OCI-LY3 (cell line): ENCODE data around the gene CYTH1.

Experiments used
- H2AFZ ChIP-seq: fragments of 200-600, 300-600 bp; shearing (Covaris generic); 2 replicates; pipeline ENCODE4 v1.6.0; 2014; ENCODE audit warnings: antibody characterized with exemption, low read depth, low read length
- H3K27ac ChIP-seq: fragments of 200-600, 300-600 bp; sonication (generic); 2 replicates; pipeline ENCODE4 v1.5.1; 2014; ENCODE audit warnings: mild to moderate bottlenecking, low read length, moderate library complexity, mixed read lengths
- H3K27me3 ChIP-seq: fragments of 200-600, 300-600 bp; sonication (generic); 2 replicates; pipeline ENCODE4 v1.6.1; 2014; ENCODE audit warnings: low read depth, low read length, mixed read lengths
- H3K36me3 ChIP-seq: fragments of 200-600, 300-600 bp; sonication (generic); replicated peaks from 2 replicates; pipeline ENCODE3; 2014; ENCODE audit warnings: low read depth, low read length, mixed read lengths
- H3K4me1 ChIP-seq: fragments of 300-600, 200-600 bp; sonication (generic); 2 replicates; pipeline ENCODE4 v1.6.1; 2014; ENCODE audit warnings: low read length, mixed read lengths
- H3K4me2 ChIP-seq: fragments of 200-600, 300-600 bp; sonication (generic); 2 replicates; pipeline ENCODE4 v1.6.1; 2014; ENCODE audit warnings: low read length, mixed read lengths
- H3K4me3 ChIP-seq: fragments of 300-600, 200-600 bp; sonication (generic); 2 replicates; pipeline ENCODE4 v1.5.1; 2014; ENCODE audit warnings: antibody characterized with exemption, mild to moderate bottlenecking, low read length, moderate library complexity
- H3K79me2 ChIP-seq: fragments of 300-600, 200-600 bp; shearing (Covaris generic); 2 replicates; pipeline ENCODE4 v1.6.1; 2014; ENCODE audit warnings: mild to moderate bottlenecking, low read length, mixed read lengths
- H3K9ac ChIP-seq: fragments of 300-600, 200-600 bp; shearing (Covaris generic); 2 replicates; pipeline ENCODE4 v1.6.0; 2014; ENCODE audit warnings: mild to moderate bottlenecking, low read length, moderate library complexity
- H3K9me3 ChIP-seq: fragments of 200-600, 300-600 bp; shearing (Covaris generic); 2 replicates; pipeline ENCODE4 v1.6.1; 2014; ENCODE audit warnings: low read length, mixed read lengths; ENCODE audit not compliant: insufficient read depth
- H4K20me1 ChIP-seq: fragments of 200-600, 300-600 bp; sonication (generic); 2 replicates; pipeline ENCODE4 v1.6.1; 2016; ENCODE audit warnings: low read length, mixed read lengths; ENCODE audit not compliant: insufficient read depth
- CTCF ChIP-seq: fragments of 200-600, 300-600 bp; sonication (generic); IDR thresholded peaks from 2 replicates; pipeline ENCODE4 v1.5.1; 2014; ENCODE audit warnings: antibody characterized with exemption, low read length, low read depth
- EZH2phosphoT487 ChIP-seq: fragments of 200-600 bp; shearing (Covaris generic); IDR thresholded peaks from 2 replicates; pipeline ENCODE4 v1.6.1; 2018; ENCODE audit warnings: antibody characterized with exemption, mixed run types, low read depth

CYTH1 gene

GRCh38 chr17:78748730-78749317, 33.2 kb downstream of the CYTH1 start:
- no peak overlapping the region for H2AFZ ChIP-seq
- H3K79me2 ChIP-seq = peaks cover 99% of the 10 kb centered on the region

DNA sequence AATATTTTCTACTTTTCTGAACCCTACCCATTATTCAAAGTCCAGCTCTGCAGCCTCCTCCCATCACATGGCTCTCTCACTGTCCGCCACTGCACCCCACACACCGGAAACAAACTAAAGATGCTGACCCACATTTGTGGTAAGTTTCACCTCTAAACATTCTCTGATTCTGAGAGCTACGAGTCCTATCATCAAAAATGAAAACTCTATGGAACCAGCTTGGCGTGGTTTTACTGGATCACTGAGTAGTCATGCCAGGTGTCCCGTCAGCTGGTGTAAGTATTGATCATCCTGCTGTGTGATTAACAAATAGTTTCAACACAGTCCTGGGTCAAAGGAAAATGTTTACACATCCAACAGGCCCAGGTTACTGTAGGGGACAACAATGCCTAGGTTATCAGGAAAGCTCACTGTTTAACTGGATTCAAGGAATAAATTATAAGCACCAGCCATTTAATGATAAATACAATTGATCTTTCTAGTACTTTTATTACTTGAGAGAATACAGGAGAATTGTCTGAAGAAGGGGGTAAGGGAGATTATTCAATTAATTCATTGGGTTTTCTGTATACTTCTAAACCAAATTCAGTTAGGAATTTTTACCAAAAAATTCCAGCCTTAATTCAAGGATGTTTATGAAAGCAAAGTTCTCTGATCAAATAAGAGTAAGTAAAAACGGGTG, 33.9 kb downstream of the CYTH1 start:
- H3K27me3 ChIP-seq = no peaks in the 10 kb centered on the region
- H4K20me1 ChIP-seq = peaks cover 90% of the 10 kb centered on the region
- H3K79me2 ChIP-seq = peaks cover 99% of the 10 kb centered on the region
- peak overlapping the region; percentile 59 for H3K4me2 ChIP-seq
- peak overlapping the region; percentile 23; the same call in 1 of the 2 replicates for H3K4me3 ChIP-seq
- no peak overlapping the region for H3K27ac ChIP-seq
- no peak for TF ChIP-seq EZH2phosphoT487
- TF ChIP-seq CTCF = no peak
- H2AFZ ChIP-seq = no peak overlapping the region
- H3K9me3 ChIP-seq = no peaks in the 10 kb centered on the region
- H3K4me1 ChIP-seq = peaks cover 21% of the 10 kb centered on the region
- H3K9ac ChIP-seq = no peak overlapping the region
- H3K36me3 ChIP-seq = peaks cover 6% of the 10 kb centered on the region

More at GRCh38 chr17:78748730-78749317, 33.2 kb downstream of the CYTH1 start:
- Histone ChIP-seq H3K27ac (no peak overlapping the region), H3K4me3 (0 out of 2 replicates have a peak overlapping the region, but pooled peaks have one; percentile 23), H4K20me1 (peaks cover 88% of the 10 kb centered on the region), H3K9ac (no peak overlapping the region), H3K27me3 (no peaks in the 10 kb centered on the region), H3K4me2 (peak overlapping the region; percentile 59; the same call in 1 of the 2 replicates), H3K4me1 (peaks cover 21% of the 10 kb centered on the region), H3K9me3 (no peaks in the 10 kb centered on the region), H3K36me3 (peaks cover 6% of the 10 kb centered on the region)
- TF ChIP-seq EZH2phosphoT487 (no peak), CTCF (no peak)

DNA sequence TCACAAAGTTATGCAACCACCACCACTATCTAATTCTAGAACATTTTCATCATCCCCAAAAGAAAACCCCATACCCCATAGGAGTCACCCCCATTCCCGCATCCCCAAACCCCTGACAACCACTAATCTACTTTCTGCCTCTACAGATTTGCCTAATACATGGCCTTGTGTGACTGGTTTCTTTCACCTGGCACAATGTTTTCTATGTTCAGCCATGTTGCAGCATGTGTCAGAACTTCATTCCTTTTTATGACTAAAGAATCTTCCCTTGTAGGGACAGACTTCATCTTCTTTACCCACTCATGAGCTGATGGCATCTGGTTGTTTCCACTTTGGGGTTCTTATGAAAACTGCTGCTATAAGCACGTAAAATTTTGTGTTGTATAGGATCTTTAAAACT, 34.6 kb downstream of the CYTH1 start:
- Histone ChIP-seq H3K27me3 (no peaks in the 10 kb centered on the region), H3K4me1 (peaks cover 21% of the 10 kb centered on the region), H3K9ac (no peak overlapping the region), H3K36me3 (peaks cover 8% of the 10 kb centered on the region), H4K20me1 (peaks cover 85% of the 10 kb centered on the region), H3K27ac (no peak overlapping the region), H3K4me3 (no peak overlapping the region), H3K9me3 (no peaks in the 10 kb centered on the region), H3K4me2 (peak overlapping the region; percentile 59), H2AFZ (no peak overlapping the region), H3K79me2 (peaks cover 98% of the 10 kb centered on the region)
- TF ChIP-seq EZH2phosphoT487 (no peak), CTCF (no peak)

DNA sequence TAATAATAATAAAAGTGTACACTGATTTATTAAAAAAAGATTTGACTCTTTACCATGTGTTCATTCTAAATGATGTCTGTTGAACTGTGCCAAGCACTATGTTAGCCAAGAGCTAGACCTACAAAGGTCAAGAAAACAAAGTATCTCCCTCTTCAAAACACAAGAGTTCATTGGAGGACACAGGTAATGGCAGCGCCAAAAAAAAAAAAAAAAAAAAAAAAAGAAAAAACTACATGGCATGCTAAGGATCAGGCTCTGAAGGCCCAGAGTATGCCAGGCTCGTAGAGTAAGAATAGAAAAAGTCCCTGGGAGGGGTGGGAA, 35.2 kb downstream of the CYTH1 start:
- H3K79me2 ChIP-seq = peaks cover 98% of the 10 kb centered on the region
- H3K27ac ChIP-seq = no peak overlapping the region
- H3K9me3 ChIP-seq = no peaks in the 10 kb centered on the region
- H3K27me3 ChIP-seq = no peaks in the 10 kb centered on the region
- H3K4me3 ChIP-seq = no peak overlapping the region
- no peak for TF ChIP-seq CTCF
- H3K4me2 ChIP-seq = no peak overlapping the region
- H3K9ac ChIP-seq = no peak overlapping the region
- H4K20me1 ChIP-seq = peaks cover 84% of the 10 kb centered on the region
- peaks cover 21% of the 10 kb centered on the region for H3K4me1 ChIP-seq
- H2AFZ ChIP-seq = no peak overlapping the region
- peaks cover 8% of the 10 kb centered on the region for H3K36me3 ChIP-seq
